WTC11 (cell line): Measurements from ENCODE around the gene MBOAT2.

Experiments used
- ATF1 ChIP-seq: sonication (generic); formaldehyde crosslinking; IDR thresholded peaks from 2 replicates; pipeline ENCODE4 v1.8.1; 2023; ENCODE audit warnings: mild to moderate bottlenecking, moderate library complexity, missing genetic modification reagents
- CTCF ChIP-seq: fragments of 200-600 bp; IDR thresholded peaks from 2 replicates; pipeline ENCODE4 v1.8.0; 2022; ENCODE audit warnings: antibody characterized with exemption
- FOXJ3 ChIP-seq: sonication (generic); formaldehyde crosslinking; IDR thresholded peaks from 2 replicates; pipeline ENCODE4 v1.9.0; 2021; ENCODE audit warnings: missing genetic modification reagents, mild to moderate bottlenecking, borderline replicate concordance
- FOXP1 ChIP-seq: sonication (generic); formaldehyde crosslinking; IDR thresholded peaks from 2 replicates; pipeline ENCODE4 v1.8.0; 2022; ENCODE audit warnings: missing genetic modification reagents, mild to moderate bottlenecking, moderate library complexity, borderline replicate concordance
- PRDM15 ChIP-seq: sonication (generic); formaldehyde crosslinking; IDR thresholded peaks from 2 replicates; pipeline ENCODE4 v1.8.0; 2022; ENCODE audit warnings: missing genetic modification reagents
- PREB ChIP-seq: sonication (generic); formaldehyde crosslinking; IDR thresholded peaks from 2 replicates; pipeline ENCODE4 v1.8.1; 2022; ENCODE audit warnings: mild to moderate bottlenecking, missing genetic modification reagents, moderate library complexity, borderline replicate concordance
- TEAD4 ChIP-seq: sonication (generic); formaldehyde crosslinking; IDR thresholded peaks from 2 replicates; pipeline ENCODE4 v1.8.0; 2022; ENCODE audit warnings: mild to moderate bottlenecking, missing genetic modification reagents

GRCh38 chr2:8877332-8877731 lies 126.2 kb downstream of the MBOAT2 start:
- no peak for TF ChIP-seq CTCF
- TF ChIP-seq FOXP1 (CRISPR knock-in tag), result no peak
- no peak for TF ChIP-seq PREB (CRISPR knock-in tag)
- TF ChIP-seq FOXJ3 (CRISPR knock-in tag), result no peak
- TF ChIP-seq PRDM15 (CRISPR knock-in tag), result no peak
- no peak for TF ChIP-seq TEAD4 (CRISPR knock-in tag)
- no peak for TF ChIP-seq ATF1 (CRISPR knock-in tag)
